ENCODE results near the gene OTX1. TPM values are rescaled to one million over a fixed set of nuclear protein-coding genes. Genes with fewer than 3 reads are reported as not detected.
A peak's percentile ranks its signal among the peaks of the same experiment; 100 is the strongest.

The OTX1 gene
- total and polyA plus RNA-seq, 2 donors (not counting 3 experiments of a cell fraction or from before 2014, with no cell fraction given): not detected

GRCh38 chr2:63035660-63036059, 15.0 kb upstream of the OTX1 start:
- POLR2A ChIA-PET: no interaction called here
- H3K9me1 ChIP-seq (replicated peaks; ENCODE audit: control insufficient read depth, extremely low read depth, insufficient read depth, low read length): no peaks in the 10 kb centered on the region
- BruUV-seq (replicated peaks): TSS peak; percentile 93
- no peak overlapping the region for H2AFZ ChIP-seq (ENCODE audit: low read depth, low read length)
- H3K4me2 ChIP-seq (ENCODE audit: insufficient read depth, low read length): peak overlapping the region; percentile 29
- intact Hi-C loops (cut with micrococcal nuclease) (no loop called here), dilution Hi-C loops (cut with MboI; ENCODE audit: extremely low pct_ligation_motif_present, low sequenced_read_pairs) (no loop called here)
- TF ChIP-seq JUN (IDR thresholded peaks at IDR 0.05; ENCODE audit: borderline replicate concordance, insufficient read depth, insufficient read length, low read depth): no peak
- no peak for TF ChIP-seq FOS (IDR thresholded peaks at IDR 0.05; ENCODE audit: borderline replicate concordance, insufficient read depth, low read length)
- no peak for FAIRE-seq
- peaks cover 21% of the 10 kb centered on the region for H3K4me1 ChIP-seq (ENCODE audit: control insufficient read depth, extremely low read depth, insufficient read depth, low read length)
- no peaks in the 10 kb centered on the region for H3K36me3 ChIP-seq (ENCODE audit: control insufficient read depth in 2 of 2, extremely low read depth in 1 of 2, insufficient read depth in 2 of 2, low read length in 2 of 2)
- H3K9me3 ChIP-seq (replicated peaks; ENCODE audit: control insufficient read depth, insufficient read depth, low read length): no peaks in the 10 kb centered on the region
- H4K20me1 ChIP-seq (replicated peaks; ENCODE audit: control insufficient read depth, extremely low read depth, insufficient read depth, low read length): no peaks in the 10 kb centered on the region
- H3K9ac ChIP-seq (replicated peaks; ENCODE audit: extremely low read depth, insufficient read depth, low read length): no peak overlapping the region
- H3K4me3 ChIP-seq (replicated peaks in 1 of 3; ENCODE audit: insufficient read depth in 1 of 3, low read depth in 1 of 3, low read length in 3 of 3): no peak overlapping the region
- H3K79me2 ChIP-seq (ENCODE audit: control insufficient read depth, insufficient read depth, low read length): no peaks in the 10 kb centered on the region
- CTCF ChIA-PET: interaction anchor here (0.9 to 2.0 kb wide), 3 partner anchors 10 to 31 kb away, joined by 6 to 7 read pairs (median 6); no protein-coding TSS in a partner anchor
- H3K27ac ChIP-seq (ENCODE audit: insufficient read depth, low read depth, low read length): peak overlapping the region; percentile 82
- H3K27me3 ChIP-seq (ENCODE audit: control insufficient read depth in 2 of 2, insufficient read depth in 2 of 2, low read length in 2 of 2): no peaks in the 10 kb centered on the region
- no peak for DNase-seq (ENCODE audit: low read depth, low spot score)

- ChIA-PET CTCF (no interaction called here), POLR2A (no interaction called here)
- no peaks in the 10 kb centered on the region for H3K9me1 ChIP-seq (replicated peaks; ENCODE audit: control insufficient read depth, extremely low read depth, insufficient read depth, low read length)
- intact Hi-C loops (cut with micrococcal nuclease) (no loop called here), dilution Hi-C loops (cut with MboI; ENCODE audit: extremely low pct_ligation_motif_present, low sequenced_read_pairs) (no loop called here)
- BruUV-seq (replicated peaks): no TSS peak
- peaks cover 21% of the 10 kb centered on the region for H3K4me1 ChIP-seq (ENCODE audit: control insufficient read depth, extremely low read depth, insufficient read depth, low read length)
- no peak overlapping the region for H3K9ac ChIP-seq (replicated peaks; ENCODE audit: extremely low read depth, insufficient read depth, low read length)
- H3K27me3 ChIP-seq (ENCODE audit: control insufficient read depth in 2 of 2, insufficient read depth in 2 of 2, low read length in 2 of 2): no peaks in the 10 kb centered on the region
- no peak overlapping the region for H2AFZ ChIP-seq (ENCODE audit: low read depth, low read length)
- TF ChIP-seq FOS (IDR thresholded peaks at IDR 0.05; ENCODE audit: borderline replicate concordance, insufficient read depth, low read length) (no peak), MAX (IDR thresholded peaks at IDR 0.05; ENCODE audit: insufficient read depth, insufficient read length) (no peak), POLR2AphosphoS5 (IDR thresholded peaks at IDR 0.05; ENCODE audit: insufficient read depth, low read depth, low read length) (no peak), POLR2A (IDR thresholded peaks at IDR 0.05; ENCODE audit: low read depth, low read length) (no peak), GATA2 (IDR thresholded peaks at IDR 0.05; ENCODE audit: insufficient read depth, insufficient read length, low read depth, low read length) (no peak), MYC (IDR thresholded peaks at IDR 0.05; ENCODE audit: low read depth, low read length) (no peak), EZH2 (IDR thresholded peaks at IDR 0.05; ENCODE audit: borderline replicate concordance, low read depth, low read length, severe bottlenecking) (no peak)
- no peak overlapping the region for H3K4me2 ChIP-seq (ENCODE audit: insufficient read depth, low read length)
- H3K4me3 ChIP-seq (replicated peaks in 1 of 3; ENCODE audit: insufficient read depth in 1 of 3, low read depth in 1 of 3, low read length in 3 of 3): no peak overlapping the region
- no peak for FAIRE-seq
- no peak for DNase-seq (ENCODE audit: low read depth, low spot score)
- no peaks in the 10 kb centered on the region for H3K79me2 ChIP-seq (ENCODE audit: control insufficient read depth, insufficient read depth, low read length)
- no peaks in the 10 kb centered on the region for H3K36me3 ChIP-seq (ENCODE audit: control insufficient read depth in 2 of 2, extremely low read depth in 1 of 2, insufficient read depth in 2 of 2, low read length in 2 of 2)
- no peaks in the 10 kb centered on the region for H4K20me1 ChIP-seq (replicated peaks; ENCODE audit: control insufficient read depth, extremely low read depth, insufficient read depth, low read length)
- H3K9me3 ChIP-seq (replicated peaks; ENCODE audit: control insufficient read depth, insufficient read depth, low read length): no peaks in the 10 kb centered on the region
- H3K27ac ChIP-seq (ENCODE audit: insufficient read depth, low read depth, low read length): no peak overlapping the region
Observed at GRCh38 chr2:63038034-63038433, 12.6 kb upstream of the OTX1 start.

Measured in endothelial cell of umbilical vein (primary cell).